B cell (primary cell): ENCODE data around the gene GRM8. TPM values are rescaled to one million over a fixed set of nuclear protein-coding genes. Genes with fewer than 3 reads are reported as not detected.

ENCODE experiments used
- ATAC-seq: fragments of 200-7000 bp; cut with Tn5 transposase; one replicate; pipeline ENCODE4 v1.10.0; 2021; ENCODE audit warnings: low read depth, mild to moderate bottlenecking, moderate number of reproducible peaks, moderate library complexity
- CTCF ChIA-PET: fragments of 350-600 bp; sonication (Branson Sonifier 250); formaldehyde crosslinking; loops from one replicate; lab custom pipeline; 2021; ENCODE audit warnings: antibody characterized with exemption, inconsistent platforms; lab: Charles Lee
- POLR2A ChIA-PET: fragments of 350-600 bp; sonication (Branson Sonifier 250); formaldehyde crosslinking; loops from one replicate; lab custom pipeline; 2021; ENCODE audit warnings: antibody characterized with exemption; lab: Charles Lee
- DNase-seq: peaks from one replicate; pipeline ENCODE4 v3.0.0; 2013
- H2AFZ ChIP-seq: 2 replicates; pipeline ENCODE4 v1.6.1; 2012; ENCODE audit warnings: mild to moderate bottlenecking, low read depth, low read length; ENCODE audit not compliant: insufficient read depth, poor library complexity, severe bottlenecking
- H3K27ac ChIP-seq, 2 donors: 1 replicate in 1 of 2; 2 replicates in 1 of 2; pipeline ENCODE4 v1.5.1; 2012 to 2013; ENCODE audit warnings: low read length in 2 of 2, mild to moderate bottlenecking in 2 of 2, moderate library complexity in 1 of 2
- H3K27me3 ChIP-seq, 4 experiments: fragments of 200-600 bp in 1 of 4; sonication (generic) in 1 of 4; replicated peaks in 1 of 4; 1 replicate in 2 of 4; 2 replicates in 2 of 4; pipeline versions ENCODE4 v1.6.1 to v1.7.0; 2013 to 2016; ENCODE audit warnings: low read length in 3 of 4, mild to moderate bottlenecking in 2 of 4, mixed read lengths in 1 of 4, moderate library complexity in 1 of 4; ENCODE audit not compliant: insufficient read depth in 4 of 4, control insufficient read depth in 3 of 4; ENCODE audit errors: control extremely low read depth in 1 of 4
- H3K36me3 ChIP-seq, 2 experiments: replicated peaks in 1 of 2; 1 replicate in 1 of 2; 2 replicates in 1 of 2; pipeline versions ENCODE4 v1.6.1 to v1.7.1; 2013; ENCODE audit warnings: low read length in 1 of 2; ENCODE audit not compliant: insufficient read depth in 2 of 2, control insufficient read depth in 1 of 2; ENCODE audit errors: control extremely low read depth in 1 of 2, extremely low read depth in 1 of 2
- H3K4me1 ChIP-seq, 2 donors: fragments of 200-600 bp in 1 of 2; sonication (generic) in 1 of 2; 1 replicate in 1 of 2; 2 replicates in 1 of 2; pipeline versions ENCODE4 v1.5.1 to v1.6.1; 2013 to 2017; ENCODE audit warnings: low read length in 2 of 2; ENCODE audit not compliant: control insufficient read depth in 2 of 2, insufficient read depth in 2 of 2
- H3K4me2 ChIP-seq: replicated peaks from 2 replicates; pipeline ENCODE3; 2012; ENCODE audit warnings: mild to moderate bottlenecking, low read depth, low read length; ENCODE audit not compliant: poor library complexity, severe bottlenecking
- H3K4me3 ChIP-seq, 5 experiments: fragments of 200-600 bp in 1 of 5; sonication (generic) in 1 of 5; 1 replicate in 3 of 5; 2 replicates in 2 of 5; pipeline versions ENCODE4 v1.5.1 to v1.7.0; 2011 to 2016; ENCODE audit warnings: low read length in 4 of 5, mild to moderate bottlenecking in 4 of 5, low read depth in 2 of 5, control low read depth in 1 of 5, moderate library complexity in 1 of 5; ENCODE audit not compliant: insufficient read depth in 1 of 5; ENCODE audit errors: control extremely low read depth in 1 of 5, extremely low read depth in 1 of 5
- H3K79me2 ChIP-seq: fragments of 200-600 bp; sonication (generic); one replicate; pipeline ENCODE4 v1.6.0; 2016; ENCODE audit warnings: low read length; ENCODE audit not compliant: control insufficient read depth, insufficient read depth
- H3K9ac ChIP-seq: fragments of 200-600 bp; sonication (generic); 2 replicates; pipeline ENCODE4 v1.6.1; 2017; ENCODE audit warnings: mild to moderate bottlenecking, low read length, moderate library complexity
- H3K9me3 ChIP-seq, 3 donors: one replicate each; pipeline versions ENCODE4 v1.6.1 to v1.7.1; 2013; ENCODE audit warnings: low read length in 2 of 3; ENCODE audit not compliant: control insufficient read depth in 2 of 3, insufficient read depth in 1 of 3; ENCODE audit errors: control extremely low read depth in 1 of 3
- H4K20me1 ChIP-seq: 2 replicates; pipeline ENCODE4 v1.6.0; 2012; ENCODE audit warnings: mild to moderate bottlenecking, low read length; ENCODE audit not compliant: insufficient read depth, control insufficient read depth, poor library complexity, severe bottlenecking
- H3K27ac Mint-ChIP-seq: one replicate; pipeline ENCODE4 v1.8.0; 2021; ENCODE audit warnings: mixed read lengths
- H3K27me3 Mint-ChIP-seq: one replicate; pipeline ENCODE4 v1.8.0; 2021; ENCODE audit warnings: mixed read lengths
- H3K4me1 Mint-ChIP-seq: one replicate; pipeline ENCODE4 v1.8.0; 2021; ENCODE audit warnings: mixed read lengths
- H3K4me3 Mint-ChIP-seq: one replicate; pipeline ENCODE4 v1.8.0; 2021; ENCODE audit warnings: mixed read lengths
- H3K9me3 Mint-ChIP-seq: one replicate; pipeline ENCODE4 v1.8.0; 2022; ENCODE audit warnings: mixed read lengths; ENCODE audit not compliant: insufficient read depth
- EZH2 ChIP-seq: IDR thresholded peaks from 2 replicates; pipeline ENCODE4 v1.6.1; 2012; ENCODE audit warnings: borderline replicate concordance, low read depth, mild to moderate bottlenecking, moderate library complexity, low read length; ENCODE audit not compliant: insufficient read depth, poor library complexity, severe bottlenecking
- WGBS: methylation state at CpG from one replicate; pipeline ENCODE4 v1.1.5; 2013; ENCODE audit warnings: missing lambda C conversion rate; ENCODE audit not compliant: insufficient coverage; 5-methylcytosine and 5-hydroxymethylcytosine counted together
- intact Hi-C: fragments of 100-400 bp; cut with micrococcal nuclease; formaldehyde crosslinking; loops from one replicate; pipeline ENCODE4 v1.10.0; 2022
- polyA plus RNA-seq: library from polyadenylated mRNA; depleted of rRNA; stranded (reverse); fragments of >200 nt; gene quantifications from 2 replicates; pipeline ENCODE4 v1.2.3, GENCODE V29; 2012
- total RNA-seq, 2 donors: library from RNA; stranded (reverse); fragments of 120-200 nt in 1 of 2; gene quantifications; 1 replicate in 1 of 2; 2 replicates in 1 of 2; pipeline versions ENCODE4 v1.2.3 to v1.2.4, GENCODE V29; 2013 to 2022
- TF ChIP-seq, protein P1 (sequence below): fragments of 200-600 bp; IDR thresholded peaks from one replicate; pipeline ENCODE4 v1.8.0; 2022; ENCODE audit warnings: antibody characterized with exemption, mild to moderate bottlenecking

GRM8 gene
- total and polyA plus RNA-seq, 2 donors (not counting 1 experiment from before 2014, with no cell fraction given) = not detected

DNA sequence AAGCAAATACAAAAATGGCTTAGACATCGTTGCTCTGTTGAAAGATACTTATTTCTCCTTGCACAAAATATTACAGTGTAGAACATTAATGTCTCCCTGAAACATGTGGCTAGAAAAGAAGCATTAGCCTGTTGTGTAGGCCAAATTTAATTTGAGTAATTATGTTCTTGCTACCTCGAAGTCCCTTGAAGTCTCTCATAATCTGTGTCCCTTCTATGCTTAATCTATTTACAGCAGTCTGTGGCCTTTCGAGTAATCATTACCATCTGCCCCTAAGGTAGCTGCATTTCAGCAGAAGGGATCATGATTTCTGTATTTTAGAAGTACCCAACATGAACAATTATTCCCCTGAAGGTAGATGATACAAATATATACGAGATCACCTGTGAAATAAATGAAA lies 615.2 kb downstream of the GRM8 start:
- no peaks in the 10 kb centered on the region for H3K79me2 ChIP-seq
- no peaks in the 10 kb centered on the region for H4K20me1 ChIP-seq
- no peak overlapping the region for H3K4me3 Mint-ChIP-seq
- no peak overlapping the region for H3K27ac ChIP-seq
- H2AFZ ChIP-seq = no peak overlapping the region
- no peaks in the 10 kb centered on the region for H3K4me1 ChIP-seq
- ChIA-PET CTCF (no interaction called here), POLR2A (no interaction called here)
- TF ChIP-seq EZH2 = no peak
- TF ChIP-seq, protein P1, sequence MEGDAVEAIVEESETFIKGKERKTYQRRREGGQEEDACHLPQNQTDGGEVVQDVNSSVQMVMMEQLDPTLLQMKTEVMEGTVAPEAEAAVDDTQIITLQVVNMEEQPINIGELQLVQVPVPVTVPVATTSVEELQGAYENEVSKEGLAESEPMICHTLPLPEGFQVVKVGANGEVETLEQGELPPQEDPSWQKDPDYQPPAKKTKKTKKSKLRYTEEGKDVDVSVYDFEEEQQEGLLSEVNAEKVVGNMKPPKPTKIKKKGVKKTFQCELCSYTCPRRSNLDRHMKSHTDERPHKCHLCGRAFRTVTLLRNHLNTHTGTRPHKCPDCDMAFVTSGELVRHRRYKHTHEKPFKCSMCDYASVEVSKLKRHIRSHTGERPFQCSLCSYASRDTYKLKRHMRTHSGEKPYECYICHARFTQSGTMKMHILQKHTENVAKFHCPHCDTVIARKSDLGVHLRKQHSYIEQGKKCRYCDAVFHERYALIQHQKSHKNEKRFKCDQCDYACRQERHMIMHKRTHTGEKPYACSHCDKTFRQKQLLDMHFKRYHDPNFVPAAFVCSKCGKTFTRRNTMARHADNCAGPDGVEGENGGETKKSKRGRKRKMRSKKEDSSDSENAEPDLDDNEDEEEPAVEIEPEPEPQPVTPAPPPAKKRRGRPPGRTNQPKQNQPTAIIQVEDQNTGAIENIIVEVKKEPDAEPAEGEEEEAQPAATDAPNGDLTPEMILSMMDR = no peak
- intact Hi-C loops = no loop called here
- H3K27me3 Mint-ChIP-seq = no peaks in the 10 kb centered on the region
- ATAC-seq = no peak
- H3K4me1 Mint-ChIP-seq = no peaks in the 10 kb centered on the region
- no peak overlapping the region for H3K9ac ChIP-seq
- no peak overlapping the region for H3K4me2 ChIP-seq
- no peaks in the 10 kb centered on the region for H3K27me3 ChIP-seq
- peaks cover 2% of the 10 kb centered on the region for H3K9me3 Mint-ChIP-seq
- H3K27ac Mint-ChIP-seq = no peak overlapping the region
- H3K36me3 ChIP-seq = no peaks in the 10 kb centered on the region
- H3K9me3 ChIP-seq = no peaks in the 10 kb centered on the region
- DNase-seq = no peak
- no CpG with 5 or more reads among the region's 4 CpGs for WGBS
- no peak overlapping the region for H3K4me3 ChIP-seq

DNA sequence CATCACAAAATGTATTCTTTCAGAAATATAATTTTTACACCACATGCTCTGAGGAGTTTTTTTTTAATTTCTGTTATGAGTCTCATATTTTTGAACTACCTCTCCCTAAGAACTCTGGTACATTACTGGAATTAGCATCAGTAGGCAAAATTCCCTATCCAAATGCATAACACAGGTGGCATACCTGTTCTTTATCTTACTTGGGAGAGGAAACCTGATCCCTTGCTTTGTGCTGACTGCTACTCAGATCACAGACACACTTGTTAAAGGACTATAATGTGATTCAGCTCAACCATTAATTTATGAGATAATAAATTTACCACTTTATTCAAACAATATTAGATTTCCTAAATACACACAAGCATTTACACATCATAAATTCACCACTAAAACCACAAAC lies 617.2 kb downstream of the GRM8 start:
- CTCF ChIA-PET = no interaction called here
- no peaks in the 10 kb centered on the region for H3K9me3 ChIP-seq
- POLR2A ChIA-PET = no interaction called here
- no peak overlapping the region for H3K9ac ChIP-seq
- no peaks in the 10 kb centered on the region for H3K4me1 ChIP-seq
- DNase-seq (no peak), ATAC-seq (no peak)
- H2AFZ ChIP-seq = no peak overlapping the region
- H3K4me2 ChIP-seq = no peak overlapping the region
- no peak overlapping the region for H3K4me3 ChIP-seq
- no peak overlapping the region for H3K27ac Mint-ChIP-seq
- H3K4me3 Mint-ChIP-seq = no peak overlapping the region
- no peaks in the 10 kb centered on the region for H4K20me1 ChIP-seq
- H3K27ac ChIP-seq = no peak overlapping the region
- TF ChIP-seq, protein P1 = no peak
- no peak for TF ChIP-seq EZH2
- no peaks in the 10 kb centered on the region for H3K27me3 Mint-ChIP-seq
- peaks cover 3% of the 10 kb centered on the region for H3K9me3 Mint-ChIP-seq
- H3K79me2 ChIP-seq = no peaks in the 10 kb centered on the region
- intact Hi-C loops = no loop called here
- no peaks in the 10 kb centered on the region for H3K27me3 ChIP-seq
- no peaks in the 10 kb centered on the region for H3K4me1 Mint-ChIP-seq
- H3K36me3 ChIP-seq = no peaks in the 10 kb centered on the region
